Measurements from ENCODE around the gene AMPD2.

GRCh38 chr1:109630081-109630897, 10.7 kb downstream of the AMPD2 start:
- TF ChIP-seq NFRKB (IDR thresholded peaks at IDR 0.05): no peak
- TF ChIP-seq PKNOX1 (IDR thresholded peaks at IDR 0.05): no peak
- no peak for TF ChIP-seq ELF4 (IDR thresholded peaks at IDR 0.05)
- no peak for TF ChIP-seq SP1 (IDR thresholded peaks at IDR 0.05)
- TF ChIP-seq LEF1 (IDR thresholded peaks at IDR 0.05; ENCODE audit: borderline replicate concordance): no peak
- no peak for TF ChIP-seq FOXK2 (IDR thresholded peaks at IDR 0.05)
- TF ChIP-seq HDGF (IDR thresholded peaks at IDR 0.05; ENCODE audit: borderline replicate concordance): no peak
- TF ChIP-seq SUZ12 (IDR thresholded peaks at IDR 0.05): no peak
- no peak for TF ChIP-seq BHLHE40 (IDR thresholded peaks at IDR 0.05; ENCODE audit: borderline replicate concordance)
- no peak for TF ChIP-seq FOXA1 (IDR thresholded peaks at IDR 0.05)
- TF ChIP-seq FOXM1 (IDR thresholded peaks at IDR 0.05; ENCODE audit: borderline replicate concordance): no peak
- TF ChIP-seq CTBP1 (IDR thresholded peaks at IDR 0.05; ENCODE audit: borderline replicate concordance): no peak
- TF ChIP-seq L3MBTL2 (conservative IDR thresholded peaks at IDR 0.05): no peak
- no peak for TF ChIP-seq TARDBP (IDR thresholded peaks at IDR 0.05)
